SK-N-MC (cell line): Measurements from ENCODE around the gene FSD1.

Experiments used
- DNase-seq: peaks from one replicate; pipeline ENCODE4 v3.0.0-alpha.2; 2011; ENCODE audit warnings: low read depth, low spot score
- H3K27ac ChIP-seq: fragments of 200-600 bp; sonication (generic); 2 replicates; pipeline ENCODE4 v1.5.1; 2016; ENCODE audit warnings: mixed run types
- H3K36me3 ChIP-seq: fragments of 200-600 bp; sonication (generic); 2 replicates; pipeline ENCODE4 v1.6.1; 2017; ENCODE audit warnings: antibody characterized with exemption, low read length, mixed read lengths; ENCODE audit not compliant: insufficient read depth
- H3K4me3 ChIP-seq: fragments of 200-600 bp; sonication (generic); 2 replicates; pipeline ENCODE4 v1.5.1; 2016
- H3K9ac ChIP-seq: fragments of 200-600 bp; sonication (generic); 2 replicates; pipeline ENCODE4 v1.8.0; 2017; ENCODE audit warnings: mixed run types, mixed read lengths; ENCODE audit not compliant: insufficient read length
- H3K9me3 ChIP-seq: fragments of 200-600 bp; sonication (generic); 2 replicates; pipeline ENCODE4 v1.6.1; 2017; ENCODE audit warnings: low read depth, mild to moderate bottlenecking, antibody characterized with exemption, low read length, moderate library complexity, mixed read lengths
- EZH2 ChIP-seq: fragments of 200-600 bp; sonication (generic); IDR thresholded peaks from one replicate; pipeline ENCODE4 v1.6.1; 2017; ENCODE audit warnings: antibody characterized with exemption
- FOXP2 ChIP-seq: optimal IDR thresholded peaks from 2 replicates; pipeline ENCODE3; 2011; ENCODE audit warnings: mild to moderate bottlenecking, moderate library complexity; ENCODE audit not compliant: insufficient read depth; ENCODE audit errors: extremely low read length, control extremely low read depth
- POLR2AphosphoS5 ChIP-seq: IDR thresholded peaks from 2 replicates; pipeline ENCODE4 v1.6.1; 2012; ENCODE audit warnings: mild to moderate bottlenecking, low read depth, low read length, borderline replicate concordance

Gene FSD1

DNA sequence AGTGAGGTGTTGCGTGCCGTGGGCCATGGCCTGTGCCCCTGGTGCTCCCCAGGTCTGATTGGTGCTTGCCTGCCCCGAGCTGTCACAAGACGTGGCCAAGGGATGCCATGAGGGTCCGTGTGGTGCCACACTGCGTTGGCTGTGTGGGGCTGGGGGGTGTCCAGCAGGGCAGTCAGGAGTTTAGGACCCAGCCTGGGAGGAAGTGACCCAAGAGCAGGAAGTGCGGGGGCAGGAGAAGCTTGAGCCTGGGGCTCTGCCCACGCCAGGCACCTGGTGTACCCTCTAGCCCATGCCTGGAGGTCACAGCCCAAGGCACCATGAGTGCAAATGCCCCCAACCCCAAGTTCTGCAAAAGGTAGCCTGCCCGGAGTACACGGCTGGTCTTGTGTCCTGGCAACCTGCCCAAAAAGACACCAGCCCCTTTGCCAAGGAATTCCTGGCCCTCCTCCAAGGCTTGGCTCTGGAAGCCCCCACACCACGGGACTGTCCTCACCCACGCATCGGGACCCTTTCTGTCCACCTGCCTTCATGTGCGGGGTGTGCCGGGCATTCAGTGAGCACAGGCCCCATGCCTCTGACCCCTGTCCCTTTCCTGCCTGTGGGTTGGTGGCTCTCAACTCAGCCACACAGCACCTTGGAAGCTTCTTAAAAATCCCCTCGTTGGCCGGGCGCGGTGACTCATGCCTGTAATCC lies 63.9 kb downstream of the FSD1 start:
- no peaks in the 10 kb centered on the region for H3K9me3 ChIP-seq
- no peak overlapping the region for H3K27ac ChIP-seq
- no peak for DNase-seq
- H3K36me3 ChIP-seq = peaks cover 8% of the 10 kb centered on the region; the same call in 1 of the 2 replicates
- TF ChIP-seq POLR2AphosphoS5 = no peak
- no peak for TF ChIP-seq FOXP2
- TF ChIP-seq EZH2 = no peak
- no peak overlapping the region for H3K4me3 ChIP-seq
- no peak overlapping the region for H3K9ac ChIP-seq

DNA sequence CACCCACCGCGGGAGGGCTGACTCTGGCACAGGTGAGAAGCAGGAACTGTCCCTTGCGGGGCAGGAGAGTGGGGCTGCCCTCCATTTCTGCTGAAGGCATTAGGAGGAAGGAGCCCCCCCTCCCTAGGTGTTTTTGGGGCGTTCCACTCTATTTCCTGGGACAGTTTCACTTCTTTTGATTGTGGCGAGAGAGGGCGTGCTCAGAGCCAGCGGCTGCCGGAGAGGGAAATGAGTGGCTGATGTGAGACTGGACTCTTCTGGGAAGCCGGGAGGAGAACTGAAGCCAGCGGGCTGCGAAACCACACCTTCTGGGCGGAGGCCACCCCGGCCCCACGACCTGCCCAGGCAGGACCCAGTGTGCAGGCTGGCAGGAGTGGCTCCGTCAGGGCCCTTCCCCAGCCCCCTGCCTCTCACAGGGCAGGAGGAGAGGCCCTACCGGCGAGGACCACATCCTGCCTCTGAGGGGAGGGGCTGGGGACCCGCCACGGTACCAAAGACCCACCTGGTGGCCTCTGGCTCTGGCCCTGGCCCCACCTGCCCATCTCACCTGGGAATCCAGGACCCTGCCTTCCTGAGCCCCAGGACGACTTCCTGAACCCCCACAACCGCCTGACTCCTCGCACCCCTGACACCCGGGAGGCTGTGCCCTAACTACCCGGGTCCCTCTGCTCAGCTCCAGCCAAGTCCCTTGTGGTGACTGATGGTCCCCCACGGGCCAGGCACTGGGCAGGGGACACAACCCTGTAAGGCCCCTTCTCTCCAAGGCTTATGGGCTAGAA lies 64.9 kb downstream of the FSD1 start:
- no peak overlapping the region for H3K27ac ChIP-seq
- no peaks in the 10 kb centered on the region for H3K9me3 ChIP-seq
- peaks cover 5% of the 10 kb centered on the region; the same call in 1 of the 2 replicates for H3K36me3 ChIP-seq
- no peak overlapping the region for H3K4me3 ChIP-seq
- H3K9ac ChIP-seq = no peak overlapping the region
- no peak for DNase-seq
- no peak for TF ChIP-seq POLR2AphosphoS5
- TF ChIP-seq EZH2 = no peak
- TF ChIP-seq FOXP2 = no peak

DNA sequence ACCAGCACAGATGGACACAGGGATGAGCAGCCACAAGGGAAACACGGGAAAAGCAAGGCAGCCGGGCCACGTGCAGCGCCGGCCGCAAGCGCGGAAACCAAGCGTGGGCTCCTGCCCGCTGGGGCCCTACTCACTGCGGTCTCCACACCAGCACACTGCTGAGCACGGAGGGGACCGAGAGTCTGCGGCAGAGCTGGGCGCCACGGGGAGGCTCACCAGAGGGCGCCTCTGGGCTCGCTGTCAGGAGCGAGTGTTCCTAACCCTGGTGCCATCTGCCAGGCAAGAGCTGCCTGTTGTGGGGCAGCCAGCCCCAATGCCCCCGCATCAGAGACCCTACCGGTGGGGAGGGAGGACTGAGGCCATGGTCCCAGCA lies 65.5 kb downstream of the FSD1 start:
- no peak overlapping the region for H3K9ac ChIP-seq
- H3K27ac ChIP-seq = no peak overlapping the region

DNA sequence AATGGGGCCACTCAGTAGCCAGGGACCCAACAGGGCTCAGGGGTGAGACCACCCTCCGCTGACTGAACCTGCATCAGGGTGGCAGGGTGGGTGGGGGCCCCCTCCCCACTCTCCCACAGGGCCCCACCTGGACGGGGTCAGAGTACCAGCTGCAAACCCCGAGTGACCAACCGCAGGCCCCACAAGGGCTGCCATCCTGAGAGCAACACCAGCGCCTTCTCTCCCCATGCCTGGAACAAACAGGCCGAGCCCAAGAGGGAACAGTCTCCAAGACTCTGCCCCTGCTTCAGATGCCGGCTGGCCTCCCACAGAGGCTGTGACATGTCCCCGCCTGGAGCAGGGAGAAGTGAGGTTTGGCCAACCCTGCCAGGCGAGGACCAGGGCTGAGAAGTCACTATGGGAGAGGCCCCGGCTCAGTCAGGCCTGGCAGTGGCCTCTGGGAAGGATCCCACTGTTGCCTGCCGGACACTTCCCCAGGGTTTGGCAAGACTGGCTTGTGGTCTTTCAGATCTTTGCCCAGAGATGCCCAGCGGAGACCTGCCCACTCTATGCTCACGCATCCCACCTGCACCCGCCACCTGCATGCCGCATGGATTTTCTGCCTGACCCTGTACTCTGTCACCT lies 66.1 kb downstream of the FSD1 start:
- no peak overlapping the region for H3K4me3 ChIP-seq
- H3K9me3 ChIP-seq = no peaks in the 10 kb centered on the region
- H3K9ac ChIP-seq = no peak overlapping the region
- H3K27ac ChIP-seq = no peak overlapping the region
- peaks cover 5% of the 10 kb centered on the region; the same call in 1 of the 2 replicates for H3K36me3 ChIP-seq
- TF ChIP-seq EZH2 = no peak
- no peak for TF ChIP-seq POLR2AphosphoS5
- no peak for TF ChIP-seq FOXP2
- no peak for DNase-seq

More for the DNA sequence above, 65.5 kb downstream of the FSD1 start:
- Histone ChIP-seq H3K9me3 (no peaks in the 10 kb centered on the region), H3K36me3 (peaks cover 5% of the 10 kb centered on the region; the same call in 1 of the 2 replicates), H3K4me3 (no peak overlapping the region)
- no peak for DNase-seq
- TF ChIP-seq POLR2AphosphoS5 = no peak
- no peak for TF ChIP-seq FOXP2
- no peak for TF ChIP-seq EZH2

DNA sequence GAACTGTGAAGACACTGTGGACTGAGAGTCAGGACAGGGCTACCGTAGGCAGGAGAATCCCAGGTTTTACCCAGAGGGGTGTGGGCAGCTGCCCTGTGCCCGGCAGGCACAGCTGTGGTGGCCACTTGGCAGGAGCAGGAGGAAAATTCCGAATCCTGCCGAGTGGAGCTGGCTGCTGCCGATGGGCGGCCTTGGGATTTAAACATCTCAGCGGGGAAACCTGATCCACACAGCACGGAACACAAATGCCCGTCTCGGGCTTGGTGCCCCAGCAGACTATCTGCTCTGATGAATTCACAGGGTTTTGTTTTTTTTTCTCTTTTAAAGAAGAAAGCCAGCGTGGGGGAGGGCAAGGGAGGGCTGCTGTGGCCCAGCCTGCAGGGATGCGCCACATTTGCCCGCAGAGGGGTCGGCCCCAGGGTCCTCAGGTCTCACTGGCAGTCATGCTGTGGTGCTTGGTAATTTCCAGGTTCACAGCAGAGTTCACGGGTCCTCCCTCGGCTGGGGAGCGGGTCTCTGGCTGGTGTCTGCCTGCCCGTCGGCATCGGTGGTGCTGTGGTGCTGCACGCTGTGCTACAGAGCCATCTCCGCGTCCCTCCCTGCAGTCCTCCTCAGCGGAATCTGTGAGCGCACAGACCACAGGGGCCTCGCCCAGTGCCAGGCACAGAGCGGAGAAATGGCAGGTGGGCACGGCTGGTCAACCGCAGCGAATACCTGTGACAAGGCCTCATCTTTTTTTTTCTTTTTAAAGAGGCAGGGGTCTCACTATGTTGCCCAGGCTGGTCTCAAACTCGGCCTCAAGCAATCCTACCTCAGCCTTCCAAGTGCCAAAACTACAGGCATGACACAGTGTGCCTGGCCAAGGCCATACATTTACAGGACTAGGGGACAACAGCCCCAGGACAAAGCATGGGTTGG lies 67.1 kb downstream of the FSD1 start:
- Histone ChIP-seq H3K36me3 (no peaks in the 10 kb centered on the region; the same call in 1 of the 2 replicates), H3K9ac (no peak overlapping the region), H3K4me3 (no peak overlapping the region), H3K9me3 (no peaks in the 10 kb centered on the region), H3K27ac (no peak overlapping the region)
- DNase-seq = no peak
- TF ChIP-seq EZH2 = no peak
- no peak for TF ChIP-seq FOXP2

DNA sequence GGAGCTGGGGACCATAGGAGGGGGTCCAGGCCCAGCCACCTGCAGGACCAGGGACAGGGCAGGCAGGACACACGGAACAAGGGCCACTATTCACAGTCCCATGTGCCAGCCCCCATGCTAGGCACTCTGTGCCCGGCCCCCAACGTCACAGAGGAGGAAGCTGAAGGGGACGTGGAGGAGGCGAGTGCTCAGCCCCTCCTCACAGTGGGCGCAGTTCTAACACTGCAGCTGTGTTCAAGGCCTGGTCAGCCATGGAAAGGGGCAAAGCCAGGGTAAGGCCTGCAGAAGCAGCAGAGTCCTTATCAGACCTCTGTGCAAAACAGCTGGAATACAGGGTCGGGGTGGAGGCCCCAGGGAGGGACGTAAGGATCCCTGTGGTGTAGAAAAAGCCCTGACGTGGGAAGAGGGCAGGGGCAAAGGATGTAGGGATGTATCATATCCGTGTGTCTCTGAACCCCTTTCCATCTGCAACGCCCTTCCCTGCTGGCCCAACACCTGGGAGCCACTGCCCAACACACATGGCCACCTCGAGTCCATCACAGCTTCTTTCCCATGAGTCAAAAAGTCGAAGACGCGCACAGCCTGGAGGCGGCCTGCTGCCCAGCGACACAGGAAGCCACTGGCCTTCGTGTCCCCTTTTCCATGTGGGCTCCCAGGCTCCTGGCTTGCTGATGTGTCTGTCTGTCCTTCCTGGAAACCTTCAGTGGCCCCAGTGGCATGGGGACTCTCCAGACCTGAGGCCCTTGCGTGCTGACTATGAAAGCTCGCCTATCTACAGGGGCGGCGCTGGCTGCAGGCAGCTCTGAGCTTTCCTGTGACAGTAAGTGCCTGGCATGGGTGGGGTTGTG lies 68.0 kb downstream of the FSD1 start:
- Histone ChIP-seq H3K27ac (no peak overlapping the region), H3K9ac (no peak overlapping the region)

DNA sequence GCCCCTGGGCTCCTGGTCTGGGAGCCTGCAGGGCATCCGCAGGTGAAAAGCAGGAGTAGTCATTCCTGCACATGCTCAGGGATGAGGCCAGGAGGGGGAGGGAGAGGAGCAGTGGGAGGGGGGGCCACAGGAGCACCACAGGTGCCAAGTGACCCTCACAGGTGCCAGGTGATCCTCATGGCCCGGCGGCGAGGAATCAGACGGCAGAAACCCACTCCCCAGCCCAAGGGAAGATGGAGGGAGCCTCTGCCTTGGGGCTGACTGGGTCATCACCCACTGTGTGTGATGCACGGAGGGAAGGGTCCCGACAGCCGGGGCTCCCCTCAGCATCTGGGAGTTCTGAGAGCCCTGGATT lies 68.6 kb downstream of the FSD1 start:
- no peak for DNase-seq
- no peaks in the 10 kb centered on the region for H3K36me3 ChIP-seq
- no peak overlapping the region for H3K9ac ChIP-seq
- no peak overlapping the region for H3K4me3 ChIP-seq
- no peak overlapping the region for H3K27ac ChIP-seq
- no peak for TF ChIP-seq FOXP2
- TF ChIP-seq POLR2AphosphoS5 = no peak
- no peak for TF ChIP-seq EZH2
- H3K9me3 ChIP-seq = no peaks in the 10 kb centered on the region

More for the DNA sequence above, 68.0 kb downstream of the FSD1 start:
- no peak overlapping the region for H3K4me3 ChIP-seq
- TF ChIP-seq EZH2 (no peak), POLR2AphosphoS5 (no peak), FOXP2 (no peak)
- no peaks in the 10 kb centered on the region for H3K9me3 ChIP-seq
- no peak for DNase-seq
- no peaks in the 10 kb centered on the region for H3K36me3 ChIP-seq
